KMS-11 (cell line): ENCODE measurements around the gene DCAF11.

Experiments
- H2AFZ ChIP-seq: fragments of 200-600 bp; sonication (generic); 2 replicates; pipeline ENCODE4 v1.6.1; 2016; ENCODE audit warnings: antibody characterized with exemption, mixed run types, low read depth
- H3K27ac ChIP-seq: fragments of 200-600 bp; sonication (generic); 2 replicates; pipeline ENCODE4 v1.6.1; 2016; ENCODE audit warnings: mild to moderate bottlenecking, mixed run types
- H3K27me3 ChIP-seq: fragments of 200-600 bp; sonication (generic); 2 replicates; pipeline ENCODE4 v1.6.1; 2017; ENCODE audit warnings: mild to moderate bottlenecking, low read depth, mixed run types, moderate library complexity; ENCODE audit not compliant: insufficient read depth
- H3K36me3 ChIP-seq: fragments of 200-600 bp; sonication (generic); 2 replicates; pipeline ENCODE4 v1.6.1; 2017; ENCODE audit warnings: mild to moderate bottlenecking, mixed run types; ENCODE audit not compliant: insufficient read depth
- H3K4me1 ChIP-seq: fragments of 200-600 bp; sonication (generic); 2 replicates; pipeline ENCODE4 v1.6.1; 2016; ENCODE audit warnings: mild to moderate bottlenecking, low read depth, mixed run types; ENCODE audit not compliant: poor library complexity, severe bottlenecking
- H3K4me2 ChIP-seq: fragments of 200-600 bp; sonication (generic); 2 replicates; pipeline ENCODE4 v1.7.0; 2016; ENCODE audit warnings: mild to moderate bottlenecking, mixed run types
- H3K4me3 ChIP-seq: fragments of 200-600 bp; sonication (generic); IDR thresholded peaks from 2 replicates; pipeline ENCODE4 v1.6.1; 2017; ENCODE audit warnings: low read depth, low read length, mixed read lengths; ENCODE audit not compliant: insufficient read depth
- H3K79me2 ChIP-seq: fragments of 200-600 bp; sonication (generic); 2 replicates; pipeline ENCODE4 v1.6.1; 2016; ENCODE audit warnings: low read depth, mixed run types; ENCODE audit not compliant: insufficient read depth
- H3K9ac ChIP-seq: fragments of 200-600 bp; sonication (generic); 2 replicates; pipeline ENCODE4 v1.6.1; 2016; ENCODE audit warnings: mild to moderate bottlenecking, mixed run types
- H4K20me1 ChIP-seq: fragments of 200-600 bp; sonication (generic); 2 replicates; pipeline ENCODE4 v1.6.1; 2016; ENCODE audit warnings: mild to moderate bottlenecking, mixed run types; ENCODE audit not compliant: insufficient read depth
- CTCF ChIP-seq: fragments of 200-600 bp; sonication (generic); conservative IDR thresholded peaks from 2 replicates; pipeline ENCODE4 v1.6.1; 2017; ENCODE audit warnings: low read depth, mild to moderate bottlenecking, antibody characterized with exemption, low read length, moderate library complexity, mixed read lengths

Gene DCAF11

GRCh38 chr14:24132976-24133375, 18.4 kb downstream of the DCAF11 start:
- Histone ChIP-seq H3K4me2 (no peak overlapping the region), H3K79me2 (no peaks in the 10 kb centered on the region), H3K27ac (no peak overlapping the region), H3K4me1 (peaks cover 6% of the 10 kb centered on the region), H2AFZ (no peak overlapping the region), H3K36me3 (no peaks in the 10 kb centered on the region), H3K9ac (no peak overlapping the region), H3K4me3 (no peak overlapping the region), H4K20me1 (no peaks in the 10 kb centered on the region), H3K27me3 (no peaks in the 10 kb centered on the region)
- TF ChIP-seq CTCF = no peak

DNA sequence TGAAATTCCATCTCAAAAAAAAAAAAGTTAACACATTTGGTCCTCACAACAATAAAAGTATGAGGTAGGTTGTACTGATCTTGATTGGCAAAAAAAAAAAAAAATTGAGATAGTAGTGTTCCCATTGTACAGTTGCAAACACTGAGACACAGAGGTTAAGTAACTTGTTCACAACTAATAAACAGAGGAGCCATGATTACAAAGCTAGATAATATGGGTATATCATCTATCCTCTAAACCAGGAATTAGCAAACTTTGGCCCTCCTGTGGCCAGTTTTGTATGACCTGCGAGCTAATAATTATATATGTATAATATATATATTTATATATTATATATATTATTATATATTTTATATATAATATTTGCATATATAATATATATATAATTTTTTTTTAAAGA, 19.2 kb downstream of the DCAF11 start:
- TF ChIP-seq CTCF = no peak
- Histone ChIP-seq H3K79me2 (no peaks in the 10 kb centered on the region), H3K27ac (no peak overlapping the region), H3K9ac (no peak overlapping the region), H4K20me1 (no peaks in the 10 kb centered on the region), H2AFZ (no peak overlapping the region), H3K4me1 (peaks cover 6% of the 10 kb centered on the region), H3K27me3 (no peaks in the 10 kb centered on the region), H3K4me3 (no peak overlapping the region), H3K4me2 (no peak overlapping the region), H3K36me3 (no peaks in the 10 kb centered on the region)

DNA sequence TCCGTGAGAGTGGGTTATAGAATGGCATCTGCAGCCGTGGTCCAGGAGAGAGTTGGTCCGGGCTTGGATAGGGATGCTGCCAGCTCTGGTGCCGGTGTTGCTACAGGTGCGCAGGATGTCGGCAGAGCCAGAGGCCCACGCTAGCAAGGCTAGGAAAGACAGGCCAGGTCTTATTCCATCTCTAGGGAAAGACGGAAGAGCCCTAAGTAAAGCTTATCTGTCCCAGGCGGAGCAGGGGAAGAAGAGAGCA, 20.9 kb downstream of the DCAF11 start:
- H3K27ac ChIP-seq = no peak overlapping the region
- H3K27me3 ChIP-seq = no peaks in the 10 kb centered on the region

DNA sequence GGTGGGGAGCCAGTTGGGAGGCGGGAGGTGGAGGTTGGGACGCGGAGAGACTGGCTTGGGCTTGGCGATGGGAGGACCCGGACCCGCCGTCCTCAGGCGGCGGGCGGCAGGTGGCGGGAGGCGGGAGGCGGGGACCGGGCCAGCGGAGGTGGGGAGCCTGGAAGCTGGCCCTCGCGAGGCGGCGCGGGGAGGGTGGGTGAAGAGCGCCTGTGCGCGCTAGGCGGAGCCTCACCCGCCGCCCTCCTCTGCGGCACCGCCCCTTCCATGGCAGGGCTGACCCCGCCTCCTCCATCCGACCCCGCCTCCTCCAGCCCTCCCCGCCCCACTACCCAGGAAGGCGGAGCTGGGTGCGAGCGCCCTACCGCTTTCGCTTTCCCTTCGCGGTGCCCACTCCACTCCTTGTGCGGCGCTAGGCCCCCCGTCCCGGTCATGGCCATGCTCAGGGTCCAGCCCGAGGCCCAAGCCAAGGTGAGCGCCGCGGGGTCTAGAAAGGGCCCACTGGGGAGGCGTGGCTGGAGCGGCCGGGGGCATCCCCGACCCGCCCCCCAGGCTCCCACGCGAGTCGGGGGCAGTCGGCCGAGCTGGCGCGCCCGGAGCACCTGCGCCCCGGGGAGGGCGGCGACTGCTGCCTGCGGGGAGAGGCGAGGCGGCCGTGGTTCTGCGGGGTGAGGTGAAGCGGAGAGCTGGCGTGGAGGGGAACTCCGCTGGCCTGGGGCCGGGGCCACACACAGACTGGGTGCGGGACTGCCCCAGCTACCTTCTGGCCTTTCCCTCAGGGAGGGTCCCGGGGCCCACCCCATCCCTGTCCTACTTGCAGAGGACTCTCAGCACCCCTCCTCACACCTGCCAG, 21.5 kb downstream of the DCAF11 start, which contains the start of gene PSME1:
PSME1 (plus strand) TSS at position 361 of the 850 bp plus-strand sequence; CDS start at position 430, 69 bp downstream.
- Histone ChIP-seq H3K4me2 (peak within 1 kb of the TSS; percentile 68), H3K79me2 (peaks cover 7% of the 10 kb centered on the region; the same call in 1 of the 2 replicates), H3K4me1 (peaks cover 15% of the 10 kb centered on the region), H3K9ac (peak within 1 kb of the TSS; percentile 79), H3K4me3 (no peak within 1 kb of the TSS), H2AFZ (peak within 1 kb of the TSS; percentile 90; the same call in 1 of the 2 replicates), H3K36me3 (no peaks in the 10 kb centered on the region), H4K20me1 (no peaks in the 10 kb centered on the region), H3K27ac (peak within 1 kb of the TSS; percentile 39; the same call in 1 of the 2 replicates), H3K27me3 (no peaks in the 10 kb centered on the region)
- TF ChIP-seq CTCF = no peak

More for the DNA sequence above, 20.9 kb downstream of the DCAF11 start:
- H3K4me2 ChIP-seq = peak overlapping the region; percentile 68; the same call in 1 of the 2 replicates
- H3K4me3 ChIP-seq = no peak overlapping the region
- peaks cover 15% of the 10 kb centered on the region for H3K4me1 ChIP-seq
- peaks cover 7% of the 10 kb centered on the region; the same call in 1 of the 2 replicates for H3K79me2 ChIP-seq
- TF ChIP-seq CTCF = no peak
- H3K9ac ChIP-seq = no peak overlapping the region
- H2AFZ ChIP-seq = peak overlapping the region; percentile 90; the same call in 1 of the 2 replicates
- H4K20me1 ChIP-seq = no peaks in the 10 kb centered on the region
- no peaks in the 10 kb centered on the region for H3K36me3 ChIP-seq
